DMS53 (cell line): ENCODE results near the gene UNKL.

Experiments used
- DNase-seq: peaks from one replicate; lab custom pipeline; 2025; lab: John Stamatoyannopoulos, UW

Gene UNKL

GRCh38 chr16:1401758-1402154, 12.7 kb downstream of the UNKL start:
- no peak for DNase-seq

- no peak for DNase-seq
Observed at GRCh38 chr16:1401061-1401757, 13.3 kb downstream of the UNKL start.

- DNase-seq, result no peak
Observed at GRCh38 chr16:1398826-1399581, 15.5 kb downstream of the UNKL start.

- no peak for DNase-seq
Observed at GRCh38 chr16:1398351-1398750, 16.2 kb downstream of the UNKL start.

- no peak for DNase-seq
Observed at GRCh38 chr16:1397779-1398178, 16.7 kb downstream of the UNKL start.

GRCh38 chr16:1395444-1396031, 19.0 kb downstream of the UNKL start:
- no peak for DNase-seq

GRCh38 chr16:1394367-1394951, 20.0 kb downstream of the UNKL start:
- no peak for DNase-seq

DNA sequence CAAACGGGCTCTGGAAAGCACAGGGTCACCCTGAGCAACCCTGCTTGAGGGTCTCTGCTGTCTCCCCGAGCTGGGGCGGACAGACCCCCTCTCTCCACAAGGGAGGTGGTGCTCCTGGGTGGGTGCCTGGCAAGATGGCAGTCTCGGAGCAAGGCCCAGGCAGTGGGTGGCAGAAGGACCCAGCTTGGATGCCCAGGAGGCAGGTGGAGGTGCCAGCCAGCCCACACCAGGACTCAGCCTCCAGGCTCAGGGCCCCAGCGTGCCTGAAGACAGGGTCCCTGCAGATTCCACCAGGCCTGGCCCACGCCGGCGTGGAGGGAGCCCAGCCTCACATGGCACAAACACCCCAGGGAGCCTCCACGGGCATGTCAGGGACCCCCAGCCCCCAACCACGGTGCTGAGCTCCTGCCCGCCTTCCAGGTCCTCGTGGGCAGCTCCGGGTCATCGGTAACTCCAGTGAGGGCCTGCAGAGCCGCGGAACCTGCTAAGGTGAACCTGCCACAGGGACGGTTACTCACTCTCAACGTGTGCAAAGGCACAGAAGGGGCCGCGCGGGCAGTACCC, 20.8 kb downstream of the UNKL start:
- DNase-seq, result no peak

DNA sequence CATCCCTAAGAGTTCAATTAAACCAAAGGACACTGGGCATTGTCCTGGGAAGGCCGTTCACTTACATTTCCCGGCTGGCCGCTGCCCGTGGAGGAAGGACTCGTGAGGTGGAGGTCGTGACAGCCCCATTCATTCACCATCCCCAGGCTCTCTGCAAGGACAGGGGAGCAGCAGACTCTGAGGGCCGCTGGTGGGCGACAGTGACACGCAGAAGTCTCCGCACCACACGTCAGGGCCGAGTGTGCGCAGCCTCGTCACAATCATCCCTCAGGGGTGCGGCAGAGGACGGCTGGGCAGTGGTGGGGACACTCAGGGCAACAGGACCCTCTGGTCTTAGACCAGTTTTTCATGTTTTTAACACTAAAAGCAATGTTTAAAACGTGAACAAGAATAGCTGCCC, 21.7 kb downstream of the UNKL start:
- no peak for DNase-seq

- DNase-seq, result no peak
Observed at GRCh38 chr16:1390239-1390779, 24.2 kb downstream of the UNKL start.

DNA sequence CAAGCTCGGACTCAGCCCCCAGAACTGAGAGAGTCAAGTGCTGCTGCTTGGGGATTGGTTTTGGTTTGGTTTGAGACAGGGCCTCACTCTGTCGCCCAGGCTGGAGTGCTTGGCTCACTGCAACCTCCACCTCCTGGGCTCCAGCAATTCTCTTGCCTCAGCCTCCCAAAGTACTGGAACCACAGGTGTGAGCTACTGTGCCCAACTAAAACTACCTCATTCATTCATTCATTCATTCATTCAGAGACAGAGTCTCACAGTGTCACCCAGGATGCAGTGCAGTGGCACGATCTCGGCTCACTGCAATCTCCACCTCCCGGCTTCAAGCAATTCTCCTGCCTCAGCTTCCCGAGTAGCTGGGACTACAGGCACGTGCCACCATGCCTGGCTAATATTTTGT, 24.7 kb downstream of the UNKL start:
- DNase-seq, result no peak

GRCh38 chr16:1387331-1387730, 27.2 kb downstream of the UNKL start:
- DNase-seq, result no peak

DNA sequence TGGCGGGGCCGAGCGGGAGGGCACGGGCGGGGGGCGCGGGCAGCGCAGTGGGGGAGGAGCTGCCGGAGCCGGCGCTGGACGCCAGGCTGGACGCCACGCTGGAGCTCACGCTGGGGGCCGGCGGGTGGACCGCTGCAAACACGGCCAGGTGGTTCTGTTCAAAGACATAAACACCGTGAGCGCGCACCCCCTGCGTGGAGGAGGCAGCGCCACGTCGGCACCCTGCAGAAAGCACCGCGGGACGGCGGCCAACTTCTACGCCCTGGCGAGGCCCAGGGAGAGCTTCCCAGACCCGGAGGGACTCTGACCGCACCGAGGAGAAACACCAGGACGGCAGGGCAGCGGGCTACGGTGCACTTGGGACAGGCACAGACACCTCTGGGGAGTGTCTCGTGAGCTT, 29.3 kb downstream of the UNKL start:
- no peak for DNase-seq

DNA sequence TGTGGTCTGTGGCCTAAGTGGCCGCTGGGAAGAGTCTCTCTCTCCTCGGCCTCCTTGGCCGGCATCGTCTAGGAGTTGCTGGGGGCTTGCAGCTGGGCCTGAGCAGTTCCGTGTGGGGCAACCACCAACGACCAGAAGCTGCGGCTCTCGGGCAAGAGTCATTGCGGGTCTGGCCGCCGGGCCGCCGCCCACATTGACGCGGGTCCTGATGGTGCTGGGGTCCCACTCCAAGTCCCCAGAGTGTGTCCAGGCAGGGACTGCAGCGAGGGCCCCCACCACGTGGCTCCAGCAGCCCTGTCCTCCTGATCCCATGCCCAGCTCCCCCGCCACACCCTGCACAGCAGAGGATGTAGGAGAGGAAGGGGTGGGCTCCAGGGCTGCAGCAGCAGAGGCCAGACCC, 30.9 kb downstream of the UNKL start:
- no peak for DNase-seq

DNA sequence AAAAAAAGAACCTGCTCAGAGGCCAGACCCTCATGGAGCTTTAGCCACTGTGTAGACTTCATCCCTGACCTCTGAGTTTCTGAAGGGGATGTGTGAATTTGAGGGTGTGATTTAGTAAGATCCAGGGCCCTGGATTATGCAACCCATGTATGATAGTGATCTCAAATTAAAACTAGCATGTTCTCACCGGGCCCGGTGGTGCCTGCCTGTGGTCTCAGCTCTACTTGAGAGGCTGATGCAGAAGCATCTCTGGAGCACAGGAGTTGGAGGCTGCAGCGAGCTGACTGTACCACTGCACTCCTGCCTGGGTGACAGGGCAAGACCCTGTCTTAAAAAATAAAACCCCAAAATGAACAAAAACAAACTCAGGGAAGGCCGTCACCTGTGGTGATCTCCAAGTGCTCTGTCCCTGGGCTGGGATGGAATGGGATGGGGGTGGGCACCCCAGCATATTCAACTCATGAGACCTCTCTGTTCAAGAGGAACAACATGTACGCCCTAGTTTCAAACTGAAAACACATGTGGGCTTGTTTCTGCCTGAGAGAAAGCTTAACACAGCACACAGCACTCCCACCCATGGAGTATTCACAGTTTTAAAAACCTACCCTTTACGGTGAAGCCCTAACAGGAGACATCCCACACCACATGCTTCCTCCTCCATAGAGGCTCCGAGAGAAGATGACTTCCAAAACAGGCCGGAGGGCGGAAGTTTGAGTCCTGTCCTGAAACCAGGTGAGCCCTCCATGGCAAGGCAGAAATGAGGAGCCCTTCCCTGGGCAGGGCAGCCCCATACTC, 32.7 kb downstream of the UNKL start:
- DNase-seq, result no peak

DNA sequence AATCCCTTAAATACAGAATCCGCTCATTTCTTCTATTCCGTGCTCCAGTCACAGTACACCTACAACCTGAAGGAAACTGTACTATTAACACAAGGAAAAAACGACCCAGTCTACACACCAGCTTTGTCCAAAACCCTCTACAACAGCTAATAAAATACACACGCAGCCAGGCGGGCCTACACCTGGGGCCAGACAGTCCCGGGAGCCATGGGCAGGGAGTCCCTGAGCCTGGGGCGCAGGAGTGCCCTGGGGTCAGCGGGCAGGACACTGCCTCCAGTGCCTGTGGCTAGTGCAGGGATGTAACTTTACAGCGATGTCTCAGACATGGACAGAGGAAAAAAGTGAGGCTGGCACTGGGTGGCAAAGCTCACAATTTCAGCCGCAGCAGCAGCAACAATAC, 34.3 kb downstream of the UNKL start:
- DNase-seq, result no peak

GRCh38 chr16:1379304-1380076, 35.0 kb downstream of the UNKL start:
- peak; percentile 82 for DNase-seq

DNA sequence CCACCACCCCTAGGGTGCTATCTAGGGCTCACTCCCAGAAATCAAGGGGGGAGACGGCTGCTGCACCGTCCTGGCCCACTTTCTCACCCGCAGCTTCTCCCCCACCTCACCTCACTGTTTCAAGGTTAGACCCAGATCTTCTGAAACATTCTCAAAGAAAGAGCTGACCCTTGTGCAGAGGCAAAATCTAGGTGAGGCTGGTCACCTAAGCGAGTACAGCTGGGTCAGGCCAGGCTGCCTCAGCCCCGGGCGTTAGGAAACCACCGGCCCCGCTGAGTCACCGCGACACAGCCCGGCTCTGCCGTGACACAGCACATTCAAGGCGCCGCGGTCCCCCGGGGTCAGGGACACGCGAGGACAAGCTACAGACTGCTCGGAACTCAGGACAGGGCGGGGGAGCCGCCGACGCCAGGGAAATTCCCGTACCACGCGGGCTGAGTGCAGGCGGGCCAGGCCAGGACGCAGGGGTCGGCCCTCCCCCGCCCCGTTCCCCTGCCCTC, 35.6 kb downstream of the UNKL start:
- DNase-seq, result peak; percentile 77

DNA sequence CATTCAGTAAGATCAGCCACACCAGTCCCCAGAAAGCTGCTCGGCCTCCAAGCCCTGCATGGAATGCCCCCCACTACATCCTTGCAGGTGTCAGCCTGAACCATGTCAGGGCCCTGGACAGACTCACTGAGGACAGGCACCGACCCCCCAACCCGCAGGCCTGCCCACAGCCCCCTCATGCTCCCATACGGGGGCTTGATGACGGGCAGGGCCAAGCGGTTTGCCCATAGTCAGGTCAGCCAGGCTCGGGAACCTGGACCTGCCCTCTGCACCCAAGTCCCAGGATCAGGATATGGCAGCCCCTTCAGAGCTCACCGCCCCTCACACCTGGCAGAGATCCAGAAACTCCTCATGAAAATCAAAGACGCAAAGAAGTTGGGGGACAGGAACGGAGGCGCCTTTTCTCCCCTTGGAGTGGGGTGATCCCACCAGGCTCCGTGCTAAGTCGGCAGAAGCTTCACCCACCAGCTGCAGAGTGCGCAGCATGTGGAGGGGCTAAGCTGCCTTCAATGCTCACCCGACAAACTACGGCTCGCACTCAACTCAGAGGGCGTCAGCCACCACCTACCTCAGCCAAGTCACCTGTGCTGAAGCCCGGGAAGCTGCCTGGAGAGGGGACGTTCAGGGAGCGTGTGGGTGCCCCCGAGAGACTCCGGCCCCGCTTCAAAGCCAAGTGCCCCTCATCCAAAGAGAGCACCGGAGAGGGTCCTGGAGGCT, 36.3 kb downstream of the UNKL start:
- DNase-seq, result peak; percentile 45
